ENCODE measurements around the gene TIGD1.
"Not testable (repeated sequence)": the region's sequence is repeated elsewhere in the genome, so short reads cannot be mapped to it uniquely, and the experiment has no call there.

TIGD1 gene

GRCh38 chr2:232539298-232540231, 10.8 kb downstream of the TIGD1 start, which contains the start of gene CHRNG:
CHRNG (plus strand) TSS chr2:232539692; CDS start chr2:232539748, 56 bp downstream.
- no peak for DNase-seq (ENCODE audit: low read depth)

- no peak for DNase-seq (ENCODE audit: low read depth)
Observed at GRCh38 chr2:232538671-232539070, 11.7 kb downstream of the TIGD1 start.

- no peak for DNase-seq (ENCODE audit: low read depth)
Observed at GRCh38 chr2:232537499-232537898, 12.9 kb downstream of the TIGD1 start.

GRCh38 chr2:232537079-232537478, 13.3 kb downstream of the TIGD1 start:
- no peak for DNase-seq (ENCODE audit: low read depth)

- DNase-seq (ENCODE audit: low read depth) = no peak
Observed at GRCh38 chr2:232535761-232536530, 14.4 kb downstream of the TIGD1 start.

- DNase-seq (ENCODE audit: low read depth) = no peak
Observed at GRCh38 chr2:232534940-232535651, 15.3 kb downstream of the TIGD1 start.

GRCh38 chr2:232533944-232534710, 16.2 kb downstream of the TIGD1 start:
- DNase-seq (ENCODE audit: low read depth) = no peak

- not testable (repeated sequence) for DNase-seq (ENCODE audit: low read depth)
Observed at GRCh38 chr2:232532821-232533220, 17.5 kb downstream of the TIGD1 start.

- no peak for DNase-seq (ENCODE audit: low read depth)
Observed at GRCh38 chr2:232532419-232532818, 17.9 kb downstream of the TIGD1 start.

GRCh38 chr2:232530626-232531260, 19.6 kb downstream of the TIGD1 start:
- DNase-seq (ENCODE audit: low read depth) = no peak

- DNase-seq (ENCODE audit: low read depth) = no peak
Observed at GRCh38 chr2:232529806-232530547, 20.4 kb downstream of the TIGD1 start.

GRCh38 chr2:232528746-232529460, 21.5 kb downstream of the TIGD1 start:
- DNase-seq (ENCODE audit: low read depth) = no peak

GRCh38 chr2:232527905-232528470, 22.4 kb downstream of the TIGD1 start:
- DNase-seq (ENCODE audit: low read depth) = no peak

GRCh38 chr2:232526372-232526941, 23.9 kb downstream of the TIGD1 start:
- DNase-seq (ENCODE audit: low read depth) = no peak

GRCh38 chr2:232525791-232526371, 24.5 kb downstream of the TIGD1 start, which contains the start of gene CHRND:
CHRND (plus strand) TSS chr2:232526160; CDS start chr2:232526216, 56 bp downstream.
- no peak for DNase-seq (ENCODE audit: low read depth)

GRCh38 chr2:232525199-232525598, 25.2 kb downstream of the TIGD1 start:
- DNase-seq (ENCODE audit: low read depth) = no peak

- DNase-seq (ENCODE audit: low read depth) = no peak
Observed at GRCh38 chr2:232524771-232525170, 25.6 kb downstream of the TIGD1 start.
